GM21576 (cell line): ENCODE data around the gene EVX2.

Experiments
- ATAC-seq: cut with Tn5 transposase; IDR thresholded peaks from one replicate; pipeline ENCODE4 v1.9.1; 2021; ENCODE audit warnings: mild to moderate bottlenecking, moderate library complexity; ENCODE audit not compliant: unreplicated experiment

EVX2 gene

DNA sequence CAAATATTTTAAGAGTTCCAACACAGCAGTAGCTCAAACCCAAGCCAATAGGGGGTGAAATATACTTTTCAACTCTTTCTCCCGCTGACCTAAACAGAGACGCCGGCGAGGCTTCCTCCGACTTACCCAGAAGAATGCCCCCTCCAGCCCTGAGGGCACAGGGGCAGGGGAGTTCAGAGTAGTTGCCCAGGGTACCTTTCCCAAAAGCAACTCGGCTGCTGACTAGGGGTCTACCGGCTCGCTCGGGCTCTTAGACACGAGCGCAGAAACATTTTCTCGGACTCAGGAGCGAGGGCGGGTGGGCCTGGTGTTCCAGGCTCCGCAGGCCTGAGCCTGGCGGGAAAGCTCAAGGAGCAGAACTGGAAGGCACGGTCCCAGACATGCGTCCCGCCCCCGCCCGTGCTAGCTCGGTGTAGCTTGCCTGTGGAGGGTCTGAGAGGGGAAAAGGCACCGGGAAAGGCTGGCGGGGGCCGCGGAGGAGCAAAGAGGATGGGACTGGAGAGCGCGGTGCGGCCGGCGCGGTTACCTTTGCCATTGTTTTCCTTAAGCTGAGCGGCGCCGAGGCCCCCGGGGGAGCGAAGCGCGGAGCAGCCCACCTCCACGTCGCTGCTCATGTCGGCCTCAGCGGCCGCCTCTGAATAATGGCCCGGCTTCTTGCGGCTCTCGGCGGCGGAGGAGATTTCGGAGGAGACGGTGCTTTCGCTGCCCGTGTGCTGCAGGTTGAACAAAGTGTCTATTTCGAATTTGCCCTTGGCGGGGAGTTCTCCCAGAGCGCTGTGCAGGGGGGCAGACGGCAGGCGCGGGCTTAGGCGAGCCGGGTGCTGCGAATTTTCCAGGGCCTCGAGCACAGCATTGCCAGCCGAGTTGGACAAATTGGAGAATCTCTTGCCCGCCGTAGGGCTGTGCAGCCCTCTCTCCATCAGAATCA lies 674 bp downstream of the EVX2 start:
- ATAC-seq, result no peak

DNA sequence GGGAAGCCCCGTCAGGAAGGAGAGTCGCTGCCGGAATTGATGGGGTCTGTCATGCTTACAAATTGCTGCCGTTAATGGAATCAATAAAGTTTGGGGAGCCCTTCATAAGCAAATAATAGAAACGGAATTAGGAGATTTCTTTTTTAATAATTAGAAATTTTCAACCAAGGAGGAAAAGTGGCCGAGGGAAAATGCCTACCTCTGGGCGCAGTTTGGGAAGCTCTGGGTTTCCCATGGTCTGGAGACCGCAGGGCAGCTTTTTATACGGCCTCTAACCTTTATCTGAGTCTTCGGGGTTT lies 1.3 kb downstream of the EVX2 start:
- no peak for ATAC-seq

DNA sequence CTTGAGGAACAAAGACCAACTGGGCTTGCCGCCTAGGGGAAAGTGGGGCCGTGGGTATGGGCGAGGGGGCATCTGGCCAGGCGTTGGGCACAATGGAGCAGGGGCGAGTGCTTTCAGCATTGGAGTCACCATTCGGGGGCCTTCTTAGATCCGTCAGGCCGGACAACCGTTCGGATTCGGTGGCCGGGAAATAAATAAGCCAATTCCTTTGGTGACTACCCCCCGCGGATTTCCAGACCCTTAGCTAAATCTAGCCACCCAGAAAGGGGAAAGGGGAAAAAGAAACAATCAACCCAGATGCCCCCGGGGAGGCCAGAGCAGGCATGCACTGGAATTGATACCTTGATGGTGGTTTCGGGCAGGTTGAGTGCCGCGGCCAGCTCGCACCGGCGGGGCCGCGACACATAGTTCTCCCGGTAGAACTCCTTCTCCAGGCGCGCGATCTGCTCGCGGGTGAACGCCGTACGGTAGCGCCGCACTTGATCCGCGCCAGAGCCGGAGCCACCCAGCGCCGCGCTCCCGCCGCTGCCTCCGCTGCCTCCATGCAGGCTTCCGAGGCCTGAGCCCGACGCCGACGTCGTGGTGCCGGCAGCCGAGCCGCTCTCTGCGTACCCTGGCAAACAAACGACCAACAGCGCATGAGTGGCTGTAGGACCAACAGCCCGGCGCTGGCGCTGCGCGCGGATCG lies 1.8 kb downstream of the EVX2 start:
- no peak for ATAC-seq

DNA sequence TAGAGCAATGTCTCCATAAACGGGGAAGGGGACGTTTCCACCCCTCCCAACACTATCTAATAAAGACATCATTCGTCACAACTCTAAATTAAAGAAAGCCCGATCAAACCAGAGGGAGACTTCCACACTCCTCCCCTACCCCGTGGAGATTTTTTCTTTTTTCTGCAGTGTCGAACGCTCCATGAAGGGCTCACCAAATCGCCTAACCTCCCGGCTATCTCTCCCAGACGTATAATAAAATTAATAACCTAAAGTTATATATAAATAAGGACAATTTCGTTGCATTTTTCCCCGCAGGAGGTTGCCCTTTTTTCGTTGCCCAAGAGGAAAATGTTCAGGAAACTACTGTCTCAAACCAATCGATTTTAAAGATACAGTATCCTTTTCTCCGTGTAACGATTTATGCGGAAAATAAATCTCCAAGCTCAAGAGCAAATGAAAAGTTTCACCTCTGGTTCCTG lies 2.4 kb downstream of the EVX2 start:
- no peak for ATAC-seq

DNA sequence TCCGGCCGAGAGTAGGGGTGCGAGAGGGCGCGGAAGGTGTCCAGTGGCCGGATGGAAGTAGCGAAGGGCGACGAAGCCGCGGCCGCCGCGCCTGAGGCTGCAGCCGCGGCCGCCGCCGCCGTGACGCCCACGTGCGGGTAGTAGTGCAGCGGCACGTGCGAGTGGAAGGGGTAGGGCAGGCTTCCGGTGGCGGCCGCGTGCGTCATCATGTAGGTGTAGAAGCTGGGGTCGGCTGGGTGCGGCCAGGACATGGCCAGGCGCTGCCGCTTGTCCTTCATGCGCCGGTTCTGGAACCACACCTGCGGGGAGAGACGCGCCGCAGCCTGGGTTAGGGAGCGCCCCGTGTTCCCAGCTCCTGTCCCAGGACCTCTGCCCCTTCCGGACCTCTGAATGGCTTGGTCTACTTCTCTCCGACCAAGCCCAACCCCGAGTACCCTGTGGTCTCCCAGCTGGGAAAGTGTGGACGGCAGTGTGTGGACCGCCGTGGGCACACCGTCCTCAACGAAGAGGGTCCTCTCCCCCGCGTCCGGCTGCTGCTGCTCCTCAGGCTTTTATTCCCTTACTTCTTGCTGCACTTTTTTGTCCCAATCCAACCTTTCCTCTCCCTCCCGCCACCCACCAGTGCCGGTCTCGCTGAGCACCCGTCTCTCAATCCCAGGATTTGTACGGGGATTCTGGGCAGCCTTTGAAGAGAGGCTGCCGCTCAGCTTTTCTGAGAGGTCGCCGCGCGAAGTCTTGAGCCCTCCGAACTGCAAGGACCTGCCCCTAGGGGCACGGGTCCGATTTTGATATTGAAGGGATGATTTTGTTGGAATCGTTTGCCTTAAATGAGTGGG lies 3.0 kb downstream of the EVX2 start:
- no peak for ATAC-seq

DNA sequence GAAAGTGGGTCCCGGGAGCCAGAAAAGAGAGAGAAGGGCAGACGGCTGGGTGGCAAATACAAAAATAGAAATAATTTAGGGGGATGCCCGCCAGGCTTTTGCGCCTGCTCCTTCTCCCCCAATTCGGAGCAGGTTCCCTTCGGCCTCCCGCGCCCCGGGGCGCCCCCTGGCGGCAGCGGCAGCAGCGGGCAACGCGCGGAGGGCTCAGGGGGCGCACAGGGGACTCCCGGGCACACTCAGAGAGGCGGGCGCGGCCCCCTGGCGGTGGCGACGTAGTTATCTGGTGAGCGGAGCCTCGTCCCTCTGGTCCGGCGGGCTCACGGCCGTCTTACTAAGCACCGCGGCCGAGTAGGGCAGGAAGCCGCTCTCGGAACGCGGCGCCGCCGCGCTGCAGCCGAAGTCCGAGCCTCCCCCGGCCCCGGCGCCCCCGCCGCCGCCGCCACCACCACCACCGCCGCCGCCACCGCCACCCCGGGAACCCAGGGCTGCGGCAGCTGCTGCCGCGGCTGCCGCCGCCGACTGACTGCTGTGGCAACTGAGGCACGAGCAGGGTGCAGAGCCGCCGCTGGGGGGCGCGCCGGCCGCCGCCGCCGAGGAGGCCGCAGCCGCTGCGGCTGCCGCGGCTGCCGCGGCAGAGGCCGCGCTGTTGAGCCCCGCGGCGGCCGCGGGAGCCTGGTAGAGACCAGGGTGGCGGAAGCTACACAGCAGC lies 3.8 kb downstream of the EVX2 start:
- ATAC-seq, result no peak

DNA sequence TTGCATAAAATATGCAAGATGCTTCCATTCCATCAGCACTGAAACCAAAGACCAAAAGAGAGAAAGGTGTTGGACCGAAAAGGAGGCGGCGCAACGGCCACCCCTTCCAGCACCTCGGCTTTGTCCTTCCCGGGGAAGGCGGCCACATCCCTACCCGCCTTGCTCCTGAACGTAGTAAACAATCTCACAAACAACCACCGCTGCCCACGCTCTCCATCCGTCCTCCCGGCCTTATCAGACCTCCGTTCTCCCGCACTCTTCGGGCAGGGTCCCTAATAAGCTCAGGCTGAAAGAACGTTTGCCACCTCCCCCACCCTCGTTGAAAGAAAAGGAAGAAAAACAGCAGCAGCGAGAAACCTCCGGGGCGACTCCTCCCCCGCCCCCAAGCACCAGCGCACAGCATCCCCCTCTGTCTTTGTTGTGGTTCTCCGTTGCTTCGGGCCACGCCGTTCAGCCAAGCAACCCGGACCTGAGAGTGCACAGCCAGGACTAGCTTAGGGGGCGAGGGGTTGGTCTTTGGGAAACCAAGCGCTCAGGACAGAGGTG lies 4.4 kb downstream of the EVX2 start:
- no peak for ATAC-seq

DNA sequence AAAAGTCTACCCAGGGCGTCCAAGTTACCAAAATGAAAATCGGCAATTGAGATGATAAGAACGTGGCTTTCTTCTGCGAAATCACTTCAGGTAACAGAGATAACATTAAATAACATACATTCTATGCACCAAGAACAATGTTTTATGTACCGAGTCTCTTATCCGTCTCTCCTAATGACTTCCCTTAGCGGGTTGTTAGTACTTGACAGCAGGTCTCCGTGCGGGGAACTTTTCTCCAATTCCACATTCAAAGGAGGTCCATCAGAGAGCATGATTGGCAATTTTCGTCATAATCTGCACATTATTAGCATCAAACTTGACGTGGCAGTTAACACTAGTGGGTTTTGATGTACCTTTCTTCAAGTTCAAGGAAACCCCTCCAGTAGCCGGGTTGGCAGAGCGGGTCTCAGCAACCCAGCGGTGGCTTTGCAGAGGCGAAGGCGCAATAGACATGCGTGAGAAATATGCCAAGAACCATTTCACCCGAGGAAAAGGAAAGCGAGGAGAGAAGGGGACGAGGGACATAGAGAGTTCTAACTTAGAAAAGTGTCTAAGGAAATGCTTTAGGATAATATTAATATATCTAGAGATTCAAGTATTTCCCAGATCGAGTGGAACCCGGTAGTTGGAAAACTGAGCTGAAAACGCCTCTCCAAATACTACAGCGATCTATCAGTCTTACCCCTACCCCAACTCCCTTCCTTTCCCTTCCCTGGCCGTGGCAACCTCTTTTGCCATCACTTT lies 5.0 kb downstream of the EVX2 start:
- ATAC-seq, result no peak

DNA sequence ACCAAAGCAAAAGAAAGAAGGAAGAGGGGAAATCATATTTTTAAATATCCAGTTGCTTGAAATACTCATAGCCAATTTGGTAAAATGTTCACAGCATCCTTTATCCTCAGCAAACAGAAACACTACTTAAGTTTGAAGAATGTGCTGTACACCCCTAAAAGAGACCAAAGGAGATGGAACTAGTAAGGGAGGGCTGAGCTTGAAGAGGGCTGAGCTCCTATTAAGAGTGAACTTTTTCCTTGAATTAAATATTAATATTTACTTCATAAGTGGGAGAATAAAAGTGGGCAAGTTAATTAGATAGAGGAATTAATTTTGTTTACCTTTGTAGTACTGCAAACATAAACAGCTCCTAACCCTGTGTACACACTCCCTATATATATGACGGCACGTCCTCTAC lies 7.0 kb downstream of the EVX2 start:
- no peak for ATAC-seq

DNA sequence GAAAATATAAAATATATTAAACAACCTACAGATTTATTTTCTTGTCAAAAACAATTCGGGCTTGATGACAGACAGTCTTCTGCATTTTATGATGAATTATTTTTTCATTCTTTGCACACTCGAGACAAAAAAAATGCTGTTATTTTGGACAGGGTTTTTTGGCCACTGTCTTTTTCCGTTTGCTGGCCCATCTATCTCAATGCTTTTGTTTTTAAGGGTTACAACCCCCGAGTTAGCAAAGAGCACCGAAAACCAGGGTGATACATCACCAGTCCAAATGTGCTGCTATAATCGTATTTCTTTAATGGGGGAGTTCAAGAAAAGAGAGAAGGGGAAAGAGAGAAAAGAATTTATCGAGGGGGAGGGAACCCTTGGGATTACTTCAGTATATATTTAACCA lies 7.7 kb downstream of the EVX2 start:
- ATAC-seq, result no peak

DNA sequence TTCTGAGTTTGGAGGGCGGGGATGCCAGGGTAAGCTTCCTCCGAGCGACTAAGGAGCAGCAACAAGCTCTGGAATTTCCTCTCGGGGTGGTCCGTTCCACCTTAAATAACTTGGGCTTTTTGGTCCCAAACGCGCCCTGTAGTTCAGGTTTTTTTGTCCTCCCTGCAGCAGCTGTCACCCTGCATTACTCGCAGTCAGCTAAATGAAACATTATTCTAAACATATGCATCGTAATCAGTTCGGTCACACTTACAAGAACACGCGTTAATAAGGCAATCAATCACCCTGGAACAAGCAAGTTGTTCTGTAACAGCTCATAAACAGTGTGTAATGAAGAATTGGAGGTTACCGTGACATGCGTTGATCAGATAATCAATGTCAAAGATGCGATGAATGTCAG lies 8.3 kb downstream of the EVX2 start:
- ATAC-seq, result no peak

DNA sequence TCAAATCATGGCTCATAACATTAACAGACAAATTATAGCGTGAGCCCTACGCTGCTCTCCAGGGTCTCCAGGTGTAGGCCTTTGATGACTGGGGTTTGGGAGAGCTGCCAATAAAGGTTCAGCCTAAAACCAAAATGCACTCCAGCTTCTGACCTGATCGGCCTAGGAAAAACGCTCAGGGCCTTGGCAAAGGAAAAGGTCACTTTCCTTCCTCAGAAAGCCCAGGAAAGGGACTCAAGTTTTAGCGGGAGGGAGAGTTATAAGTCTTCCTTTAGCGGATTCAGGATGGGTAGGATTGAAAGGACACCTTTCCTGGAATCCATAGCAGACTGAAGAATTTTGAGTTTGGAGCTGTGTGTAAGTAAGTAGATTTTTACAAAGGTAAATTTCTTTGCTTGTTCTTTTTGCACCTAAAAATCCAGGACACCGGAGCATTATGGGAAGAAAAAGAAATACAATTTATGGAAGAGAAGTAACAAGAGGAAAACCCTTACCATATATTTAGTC lies 8.8 kb downstream of the EVX2 start:
- no peak for ATAC-seq

DNA sequence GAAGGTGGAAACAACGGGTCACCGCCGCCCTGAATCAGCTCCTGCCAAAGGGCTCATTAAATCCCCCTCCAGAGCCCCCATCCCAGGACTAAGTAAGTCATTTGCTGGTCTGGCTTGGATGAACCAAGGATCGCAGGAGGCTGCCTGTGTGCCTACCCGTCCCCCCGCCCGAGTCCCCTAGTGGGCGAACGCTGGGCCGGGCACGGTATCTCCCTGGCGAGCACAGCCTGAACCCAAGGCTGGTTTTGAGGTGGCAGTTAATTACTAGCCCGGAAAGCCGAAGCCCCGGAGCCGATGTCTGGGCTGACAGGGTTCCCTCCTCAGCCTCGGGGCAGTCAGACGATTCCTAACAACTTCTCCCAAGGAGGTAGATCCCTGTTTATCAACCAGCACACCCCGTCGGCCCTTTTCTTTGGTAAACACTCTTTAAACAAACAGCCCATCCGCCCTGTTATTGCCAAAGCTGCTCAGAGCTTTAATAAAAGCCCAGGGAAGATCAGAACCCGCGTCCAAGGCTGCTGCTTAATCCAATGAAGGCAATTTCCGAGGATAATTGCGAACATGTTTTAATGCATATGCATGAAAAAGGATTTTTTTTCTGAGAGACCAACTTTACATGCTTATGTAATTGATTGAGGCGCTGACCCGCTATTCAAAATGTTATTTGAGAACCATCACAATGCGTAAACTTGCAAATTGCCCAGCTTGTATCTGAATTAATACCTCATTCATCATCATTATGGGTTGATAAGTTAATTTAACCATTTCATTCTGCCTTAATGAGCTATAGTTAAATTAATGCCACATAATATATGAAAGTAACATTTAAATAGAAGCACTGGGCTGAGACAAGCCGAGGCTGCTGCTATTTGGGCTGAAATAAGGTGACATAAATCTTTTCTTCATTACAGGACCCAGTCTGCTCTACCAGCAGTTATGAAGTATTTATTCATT lies 10.5 kb downstream of the EVX2 start:
- no peak for ATAC-seq

DNA sequence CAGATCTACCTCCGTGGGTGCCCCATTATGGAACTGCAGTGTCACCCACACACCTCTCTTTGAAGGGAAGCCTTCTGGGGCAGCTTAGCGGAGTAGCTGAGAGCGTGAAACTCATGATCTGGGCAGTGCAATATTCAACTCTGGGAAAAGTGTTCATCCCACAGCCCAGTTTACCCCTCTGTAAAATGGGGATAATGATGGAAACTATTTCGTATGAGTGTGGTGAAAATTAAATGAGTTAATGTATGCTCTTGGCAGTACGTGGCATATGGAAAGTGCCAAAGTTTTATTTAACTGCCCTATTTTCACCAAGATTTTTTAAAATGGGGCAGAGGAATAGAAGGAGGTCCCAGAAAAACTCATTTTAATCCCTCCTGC lies 11.5 kb downstream of the EVX2 start:
- ATAC-seq, result no peak

DNA sequence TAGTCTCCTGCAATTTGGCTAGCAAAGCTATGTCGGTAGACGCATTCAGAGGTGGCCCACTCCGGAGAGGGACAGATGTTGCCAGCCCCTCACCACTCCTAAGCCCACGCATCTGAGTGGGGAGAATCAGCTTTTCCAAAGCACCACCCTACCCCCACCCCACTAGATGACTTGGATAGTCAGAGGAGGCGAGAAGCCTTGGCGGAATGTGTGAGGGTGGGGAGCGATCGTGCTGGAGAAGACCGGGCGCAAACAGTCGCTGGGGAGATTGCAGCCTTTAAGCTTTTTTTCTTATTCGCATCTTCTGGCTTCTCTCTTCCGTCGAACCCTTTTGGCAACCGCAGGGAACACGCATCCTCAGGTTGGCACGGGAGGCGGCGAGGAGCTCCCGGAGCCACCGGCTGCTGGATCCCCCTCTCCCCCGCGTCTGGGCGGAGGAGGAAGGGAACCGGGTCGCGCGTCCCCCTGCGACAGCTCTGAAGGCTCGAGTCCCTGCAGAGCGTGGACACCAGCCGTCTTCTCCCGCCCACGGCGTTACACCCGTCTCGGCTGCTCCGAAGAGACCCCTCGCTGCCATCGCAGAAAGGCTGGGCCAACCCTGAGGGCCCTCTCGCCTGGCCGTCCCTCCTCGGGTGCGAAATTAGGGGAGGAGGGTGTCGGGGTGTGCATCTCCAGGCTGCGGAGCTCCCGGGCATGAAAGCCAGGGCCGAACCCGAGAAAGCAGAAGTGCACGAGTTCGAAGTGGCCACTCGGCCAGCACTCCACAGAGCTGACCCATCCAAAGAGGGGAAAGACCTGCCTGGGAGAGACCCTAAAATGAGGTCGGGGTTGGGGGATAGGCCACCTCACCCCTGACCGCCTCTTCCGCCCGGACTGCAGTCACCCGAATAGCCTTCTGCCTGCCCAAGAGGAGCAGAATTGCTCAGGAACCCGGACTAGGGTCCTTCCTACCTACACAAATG lies 12.2 kb downstream of the EVX2 start:
- ATAC-seq, result no peak

DNA sequence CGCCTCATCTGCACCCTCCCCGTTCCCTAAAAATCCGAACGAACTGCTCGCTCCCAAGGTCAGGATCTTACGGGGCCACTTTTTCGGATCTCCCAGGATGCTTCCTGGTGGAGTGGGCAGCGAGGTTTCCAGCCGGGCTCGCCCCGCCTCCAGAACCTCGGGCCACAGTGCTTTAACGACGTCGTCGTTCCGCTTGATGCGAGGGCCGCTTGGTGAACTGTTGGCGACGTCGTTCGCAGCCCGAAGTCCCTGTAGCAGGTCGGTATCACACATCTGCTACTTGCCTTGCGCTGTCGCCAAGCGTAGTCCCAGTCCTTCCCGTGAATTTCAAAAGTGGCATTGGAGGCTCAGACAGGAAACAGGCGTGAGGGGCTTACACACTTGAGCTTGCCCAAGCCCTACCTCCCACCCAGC lies 15.3 kb downstream of the EVX2 start:
- no peak for ATAC-seq

DNA sequence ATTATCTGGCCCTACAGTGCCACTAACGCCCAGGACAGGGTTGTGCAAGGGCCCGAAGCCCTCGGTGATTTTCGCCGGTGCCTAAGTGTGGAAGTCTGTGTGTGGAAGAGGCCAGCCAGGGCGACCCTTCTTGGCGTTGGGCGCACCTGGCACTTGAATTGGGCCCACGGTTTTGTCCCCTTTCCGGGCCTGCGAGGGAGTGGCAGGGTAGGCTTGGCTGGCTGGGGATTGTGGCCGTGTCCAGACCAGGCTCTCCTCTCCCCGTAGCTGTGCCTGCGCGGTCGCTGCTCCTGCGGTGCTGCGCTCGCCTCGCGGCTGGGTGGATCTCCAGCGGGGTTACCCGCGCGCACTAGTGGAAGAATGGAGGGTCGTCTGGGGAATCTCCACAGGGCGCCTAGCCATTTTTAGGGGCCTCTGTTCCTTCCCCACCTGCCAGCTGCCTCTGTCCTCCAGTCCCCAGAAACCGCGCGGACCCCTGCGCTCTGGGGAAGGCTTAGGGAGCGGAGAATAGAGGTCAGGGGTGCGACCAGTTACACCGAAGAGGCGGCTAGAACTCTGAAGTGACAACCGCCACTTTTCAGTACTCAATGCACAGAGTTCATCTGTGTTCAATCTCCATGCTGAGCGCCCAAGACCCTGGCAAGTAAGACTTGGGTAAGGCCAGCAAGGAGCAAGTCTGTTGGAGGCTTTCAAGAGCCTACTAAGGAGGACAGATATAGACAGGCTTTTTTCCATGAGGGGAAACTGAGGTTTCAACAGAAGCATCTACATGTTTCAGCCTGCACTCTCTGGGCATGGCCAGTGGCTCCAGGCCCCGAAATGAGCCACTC lies 16.0 kb downstream of the EVX2 start:
- no peak for ATAC-seq
